GM12872 (cell line): Measurements from ENCODE around the gene MACROD2.

Experiments used
- CTCF ChIP-seq: IDR thresholded peaks from 3 replicates; pipeline ENCODE4 v1.5.1; 2011; ENCODE audit warnings: low read depth, mild to moderate bottlenecking, low read length, moderate library complexity; ENCODE audit not compliant: insufficient read depth

MACROD2 gene

GRCh38 chr20:14848806-14849205 lies 853.5 kb downstream of the MACROD2 start:
- no peak for TF ChIP-seq CTCF

GRCh38 chr20:14853079-14853478 lies 857.8 kb downstream of the MACROD2 start:
- no peak for TF ChIP-seq CTCF

- TF ChIP-seq CTCF, result no peak
Observed at GRCh38 chr20:14855171-14855570, 859.9 kb downstream of the MACROD2 start.

- TF ChIP-seq CTCF, result no peak
Observed at GRCh38 chr20:14859627-14860026, 864.3 kb downstream of the MACROD2 start.

- TF ChIP-seq CTCF, result no peak
Observed at GRCh38 chr20:14860410-14860814, 865.1 kb downstream of the MACROD2 start.

- no peak for TF ChIP-seq CTCF
Observed at GRCh38 chr20:14861028-14861699, 865.8 kb downstream of the MACROD2 start.

GRCh38 chr20:14865169-14865568 lies 869.9 kb downstream of the MACROD2 start:
- no peak for TF ChIP-seq CTCF

GRCh38 chr20:14865731-14866130 lies 870.4 kb downstream of the MACROD2 start:
- TF ChIP-seq CTCF, result no peak
